ENCODE results near the gene ARRB1. TPM values are rescaled to one million over a fixed set of nuclear protein-coding genes. Genes with fewer than 3 reads are reported as not detected.

Gene ARRB1
- polyA plus RNA-seq, 2 donors, result 4.9 to 5.0 TPM

DNA sequence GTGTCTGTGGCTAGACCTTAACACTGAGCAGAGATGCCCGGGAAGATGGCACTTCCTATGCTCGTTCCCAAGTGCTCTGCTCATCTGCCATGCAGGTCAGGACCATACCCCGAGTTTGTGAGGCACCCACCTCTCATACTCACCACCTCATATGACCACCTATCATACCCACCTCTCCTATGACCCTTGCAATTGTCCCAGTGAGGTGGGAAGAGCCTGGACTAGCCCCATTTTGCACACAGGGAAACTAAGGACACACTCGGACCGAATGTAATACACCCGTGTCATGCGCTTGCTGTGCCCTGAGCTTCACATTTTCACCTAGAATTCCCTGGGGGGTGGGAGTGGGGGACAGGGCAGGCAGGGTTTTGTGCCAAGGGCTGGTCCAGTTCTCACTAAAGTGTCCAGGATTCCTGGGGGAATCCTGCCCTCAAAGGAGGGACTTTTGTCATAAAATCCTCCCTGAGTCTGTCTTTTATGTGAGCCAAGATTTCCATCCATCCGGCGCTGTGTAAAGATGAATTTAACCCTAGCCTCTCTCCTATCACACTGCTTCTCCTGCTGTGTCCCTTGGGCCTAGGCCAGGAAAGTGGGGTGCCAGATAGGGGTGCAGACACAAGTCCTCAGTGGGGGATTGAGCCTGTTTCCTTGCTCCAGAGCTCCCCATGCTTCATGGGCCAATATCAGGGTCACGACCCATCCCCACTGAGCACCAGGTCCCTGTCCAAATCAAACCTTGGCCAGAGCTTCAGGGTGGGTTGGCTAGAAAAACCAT, 90.9 kb downstream of the ARRB1 start:
- WGBS, 2 donors, result 50 to 51% methylated on average over 10 of the region's 10 CpGs
- peaks cover 0 to 10% of the 10 kb centered on the region in 2 donors for H3K4me1 ChIP-seq (ENCODE audit: control insufficient read depth in 2 of 2, insufficient read depth in 2 of 2, low read length in 1 of 2)
- no peak overlapping the region for H3K4me3 ChIP-seq (ENCODE audit: low read depth in 1 of 2, low read length in 2 of 2)
- no peaks in the 10 kb centered on the region for H3K9me3 ChIP-seq (ENCODE audit: control insufficient read depth in 2 of 2, insufficient read depth in 1 of 2, low read depth in 1 of 2, low read length in 1 of 2)
- H3K27me3 ChIP-seq (ENCODE audit: control insufficient read depth in 1 of 2, insufficient read depth in 2 of 2, low read length in 2 of 2), result no peaks in the 10 kb centered on the region
- no peaks in the 10 kb centered on the region for H3K36me3 ChIP-seq (ENCODE audit: control insufficient read depth in 2 of 2, insufficient read depth in 2 of 2, low read length in 1 of 2)
- H3K27ac ChIP-seq (ENCODE audit: low read depth in 2 of 2, low read length in 1 of 2), result no peak overlapping the region

DNA sequence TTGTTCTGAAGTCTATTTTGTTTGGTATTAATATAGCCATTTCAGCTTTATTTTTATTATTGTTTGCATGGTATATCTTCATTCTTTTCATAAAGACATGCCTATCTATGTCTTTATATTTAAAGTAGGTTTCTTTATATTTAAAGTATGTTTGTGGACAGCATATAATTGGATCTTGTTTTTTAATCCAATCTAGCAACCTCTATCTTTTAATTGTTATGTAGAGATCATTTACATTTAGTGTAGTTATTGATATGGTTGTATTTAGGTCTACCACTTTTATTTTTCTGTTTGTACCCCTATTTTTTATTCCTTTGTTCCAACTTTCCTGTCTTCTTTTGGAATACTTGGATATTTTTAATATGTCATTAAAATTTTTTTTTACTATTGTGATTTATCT, 97.1 kb downstream of the ARRB1 start:
- Histone ChIP-seq H3K36me3 (ENCODE audit: control insufficient read depth in 2 of 2, insufficient read depth in 2 of 2, low read length in 1 of 2) (no peaks in the 10 kb centered on the region), H3K27me3 (ENCODE audit: control insufficient read depth in 1 of 2, insufficient read depth in 2 of 2, low read length in 2 of 2) (no peaks in the 10 kb centered on the region), H3K4me3 (ENCODE audit: low read depth in 1 of 2, low read length in 2 of 2) (no peak overlapping the region), H3K27ac (ENCODE audit: low read depth in 2 of 2, low read length in 1 of 2) (no peak overlapping the region), H3K4me1 (ENCODE audit: control insufficient read depth in 2 of 2, insufficient read depth in 2 of 2, low read length in 1 of 2) (no peaks in the 10 kb centered on the region), H3K9me3 (ENCODE audit: control insufficient read depth in 2 of 2, insufficient read depth in 1 of 2, low read depth in 1 of 2, low read length in 1 of 2) (no peaks in the 10 kb centered on the region)

- H3K4me1 ChIP-seq (ENCODE audit: control insufficient read depth in 2 of 2, insufficient read depth in 2 of 2, low read length in 1 of 2), result no peaks in the 10 kb centered on the region
- H3K27me3 ChIP-seq (ENCODE audit: control insufficient read depth in 1 of 2, insufficient read depth in 2 of 2, low read length in 2 of 2), result no peaks in the 10 kb centered on the region
- no peak overlapping the region for H3K27ac ChIP-seq (ENCODE audit: low read depth in 2 of 2, low read length in 1 of 2)
- H3K9me3 ChIP-seq (ENCODE audit: control insufficient read depth in 2 of 2, insufficient read depth in 1 of 2, low read depth in 1 of 2, low read length in 1 of 2), result no peaks in the 10 kb centered on the region
- WGBS, 2 donors, result 45 to 46% methylated on average over 3 of the region's 3 CpGs
- H3K4me3 ChIP-seq (ENCODE audit: low read depth in 1 of 2, low read length in 2 of 2), result no peak overlapping the region
- no peaks in the 10 kb centered on the region for H3K36me3 ChIP-seq (ENCODE audit: control insufficient read depth in 2 of 2, insufficient read depth in 2 of 2, low read length in 1 of 2)
Measured at GRCh38 chr11:75249704-75250103, 101.8 kb downstream of the ARRB1 start.

DNA sequence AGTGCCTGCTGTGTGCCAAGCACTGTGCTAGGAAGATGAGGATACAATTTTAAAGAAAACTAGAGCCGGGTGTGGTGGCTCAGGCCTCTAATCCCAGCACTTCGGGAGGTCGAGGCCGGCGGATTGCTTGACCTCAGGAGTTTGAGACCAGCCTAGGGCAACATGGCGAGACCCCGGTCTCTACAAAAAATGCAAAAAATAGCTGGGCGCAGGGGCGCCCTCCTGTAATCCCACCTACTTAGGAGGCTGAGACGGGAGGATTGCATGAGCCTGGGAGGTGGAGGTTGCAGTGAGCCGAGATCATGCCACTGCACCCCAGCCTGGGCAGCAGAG, 102.6 kb downstream of the ARRB1 start:
- Histone ChIP-seq H3K36me3 (ENCODE audit: control insufficient read depth in 2 of 2, insufficient read depth in 2 of 2, low read length in 1 of 2) (no peaks in the 10 kb centered on the region), H3K4me3 (ENCODE audit: low read depth in 1 of 2, low read length in 2 of 2) (no peak overlapping the region), H3K9me3 (ENCODE audit: control insufficient read depth in 2 of 2, insufficient read depth in 1 of 2, low read depth in 1 of 2, low read length in 1 of 2) (no peaks in the 10 kb centered on the region), H3K27ac (ENCODE audit: low read depth in 2 of 2, low read length in 1 of 2) (no peak overlapping the region), H3K27me3 (ENCODE audit: control insufficient read depth in 1 of 2, insufficient read depth in 2 of 2, low read length in 2 of 2) (no peaks in the 10 kb centered on the region), H3K4me1 (ENCODE audit: control insufficient read depth in 2 of 2, insufficient read depth in 2 of 2, low read length in 1 of 2) (no peaks in the 10 kb centered on the region)
- WGBS, 2 donors, result 40 to 43% methylated on average over 11 of the region's 11 CpGs

GRCh38 chr11:75246671-75247350, 104.7 kb downstream of the ARRB1 start:
- Histone ChIP-seq H3K9me3 (ENCODE audit: control insufficient read depth in 2 of 2, insufficient read depth in 1 of 2, low read depth in 1 of 2, low read length in 1 of 2) (no peaks in the 10 kb centered on the region), H3K27me3 (ENCODE audit: control insufficient read depth in 1 of 2, insufficient read depth in 2 of 2, low read length in 2 of 2) (no peaks in the 10 kb centered on the region), H3K4me1 (ENCODE audit: control insufficient read depth in 2 of 2, insufficient read depth in 2 of 2, low read length in 1 of 2) (peaks cover 0 to 3% of the 10 kb centered on the region in 2 donors), H3K27ac (ENCODE audit: low read depth in 2 of 2, low read length in 1 of 2) (no peak overlapping the region), H3K36me3 (ENCODE audit: control insufficient read depth in 2 of 2, insufficient read depth in 2 of 2, low read length in 1 of 2) (no peaks in the 10 kb centered on the region), H3K4me3 (ENCODE audit: low read depth in 1 of 2, low read length in 2 of 2) (no peak overlapping the region)
- 67 to 69% methylated on average over 11 of the region's 11 CpGs for WGBS, 2 donors

GRCh38 chr11:75246006-75246670, 105.3 kb downstream of the ARRB1 start:
- Histone ChIP-seq H3K9me3 (ENCODE audit: control insufficient read depth in 2 of 2, insufficient read depth in 1 of 2, low read depth in 1 of 2, low read length in 1 of 2) (no peaks in the 10 kb centered on the region), H3K4me3 (ENCODE audit: low read depth in 1 of 2, low read length in 2 of 2) (no peak overlapping the region), H3K27me3 (ENCODE audit: control insufficient read depth in 1 of 2, insufficient read depth in 2 of 2, low read length in 2 of 2) (no peaks in the 10 kb centered on the region), H3K4me1 (ENCODE audit: control insufficient read depth in 2 of 2, insufficient read depth in 2 of 2, low read length in 1 of 2) (peaks cover 4 to 8% of the 10 kb centered on the region in 2 donors), H3K36me3 (ENCODE audit: control insufficient read depth in 2 of 2, insufficient read depth in 2 of 2, low read length in 1 of 2) (no peaks in the 10 kb centered on the region), H3K27ac (ENCODE audit: low read depth in 2 of 2, low read length in 1 of 2) (no peak overlapping the region)
- WGBS, 2 donors, result 59 to 64% methylated on average over 7 of the region's 7 CpGs

GRCh38 chr11:75245356-75246005, 106.0 kb downstream of the ARRB1 start:
- Histone ChIP-seq H3K9me3 (ENCODE audit: control insufficient read depth in 2 of 2, insufficient read depth in 1 of 2, low read depth in 1 of 2, low read length in 1 of 2) (no peaks in the 10 kb centered on the region), H3K36me3 (ENCODE audit: control insufficient read depth in 2 of 2, insufficient read depth in 2 of 2, low read length in 1 of 2) (no peaks in the 10 kb centered on the region), H3K27ac (ENCODE audit: low read depth in 2 of 2, low read length in 1 of 2) (no peak overlapping the region), H3K4me1 (ENCODE audit: control insufficient read depth in 2 of 2, insufficient read depth in 2 of 2, low read length in 1 of 2) (peaks cover 9 to 11% of the 10 kb centered on the region in 2 donors), H3K27me3 (ENCODE audit: control insufficient read depth in 1 of 2, insufficient read depth in 2 of 2, low read length in 2 of 2) (peaks cover 0 to 4% of the 10 kb centered on the region in 2 donors), H3K4me3 (ENCODE audit: low read depth in 1 of 2, low read length in 2 of 2) (no peak overlapping the region)
- 79 to 80% methylated on average over 5 of the region's 5 CpGs for WGBS, 2 donors

DNA sequence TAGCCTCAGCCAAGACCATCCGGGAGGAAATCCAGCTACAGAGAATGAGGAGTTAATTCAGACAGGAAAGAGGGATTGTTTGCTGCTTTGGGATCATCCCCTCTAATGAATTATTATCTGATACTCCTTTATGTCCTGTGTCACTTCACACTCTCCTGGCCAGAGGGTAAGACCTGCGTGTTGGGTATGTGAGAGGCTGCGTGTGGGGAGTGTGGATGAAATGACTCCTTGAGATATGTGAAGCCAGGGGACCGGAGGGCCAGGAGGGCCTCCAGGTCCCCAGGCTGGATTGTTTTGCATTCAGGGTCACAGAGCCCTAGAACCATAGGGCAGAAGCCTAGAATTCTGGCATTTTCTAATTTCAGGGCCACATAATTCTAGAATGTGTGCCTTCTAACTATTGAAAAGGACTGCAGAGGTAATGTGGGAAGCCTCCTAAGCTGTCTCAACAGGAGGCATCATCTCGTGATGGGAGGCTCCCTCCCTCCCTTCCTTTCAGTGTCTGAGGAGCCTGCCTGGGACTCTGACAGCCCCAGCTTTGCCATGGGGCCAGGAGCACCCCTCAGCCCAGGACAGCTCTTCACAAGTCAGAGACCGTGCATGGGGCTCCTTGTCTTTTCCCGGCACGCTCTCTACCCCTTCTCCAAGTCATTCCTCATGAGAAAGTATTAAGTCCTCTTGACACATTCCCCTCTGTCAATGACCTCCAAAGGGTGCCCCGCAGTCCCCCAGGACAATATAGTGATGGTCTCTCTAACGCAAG, 107.2 kb downstream of the ARRB1 start:
- Histone ChIP-seq H3K4me3 (ENCODE audit: low read depth in 1 of 2, low read length in 2 of 2) (no peak overlapping the region), H3K36me3 (ENCODE audit: control insufficient read depth in 2 of 2, insufficient read depth in 2 of 2, low read length in 1 of 2) (no peaks in the 10 kb centered on the region), H3K27ac (ENCODE audit: low read depth in 2 of 2, low read length in 1 of 2) (no peak overlapping the region), H3K4me1 (ENCODE audit: control insufficient read depth in 2 of 2, insufficient read depth in 2 of 2, low read length in 1 of 2) (peaks cover 9 to 12% of the 10 kb centered on the region in 2 donors), H3K27me3 (ENCODE audit: control insufficient read depth in 1 of 2, insufficient read depth in 2 of 2, low read length in 2 of 2) (peaks cover 0 to 8% of the 10 kb centered on the region in 2 donors), H3K9me3 (ENCODE audit: control insufficient read depth in 2 of 2, insufficient read depth in 1 of 2, low read depth in 1 of 2, low read length in 1 of 2) (no peaks in the 10 kb centered on the region)
- 80 to 81% methylated on average over 10 of the region's 10 CpGs for WGBS, 2 donors
